Kidney glomerular epithelial cell (primary cell): ENCODE measurements around the gene MYOCD.

ENCODE experiments used
- DNase-seq: peaks from one replicate; lab custom pipeline; 2025; lab: John Stamatoyannopoulos, UW

MYOCD gene

GRCh38 chr17:12709063-12709462, 43.4 kb downstream of the MYOCD start:
- DNase-seq = no peak

GRCh38 chr17:12712415-12712814, 46.7 kb downstream of the MYOCD start:
- no peak for DNase-seq

- no peak for DNase-seq
Observed at GRCh38 chr17:12712941-12713340, 47.3 kb downstream of the MYOCD start.

- DNase-seq = no peak
Observed at GRCh38 chr17:12719948-12720347, 54.3 kb downstream of the MYOCD start.

GRCh38 chr17:12721581-12721980, 55.9 kb downstream of the MYOCD start:
- no peak for DNase-seq

GRCh38 chr17:12722282-12722681, 56.6 kb downstream of the MYOCD start:
- DNase-seq = no peak

DNA sequence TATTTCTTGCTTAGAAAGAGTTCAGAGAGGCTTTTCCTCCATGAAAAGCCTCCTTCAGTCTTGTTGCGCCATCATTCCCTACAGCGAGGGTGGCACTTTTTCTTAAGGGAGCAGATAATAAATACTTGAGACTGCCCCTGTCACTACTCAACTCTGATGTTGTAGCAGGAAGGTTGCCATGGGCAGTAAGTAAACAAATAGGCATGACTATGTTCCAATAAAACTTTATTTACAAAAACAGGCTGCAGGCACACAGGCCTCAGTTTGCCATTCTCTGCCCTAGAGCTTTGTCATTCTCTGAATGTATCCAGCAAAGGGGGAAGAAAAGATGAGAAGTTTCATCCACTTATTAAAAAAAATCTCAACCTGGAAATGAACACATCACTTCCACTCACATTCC, 60.4 kb downstream of the MYOCD start:
- no peak for DNase-seq

DNA sequence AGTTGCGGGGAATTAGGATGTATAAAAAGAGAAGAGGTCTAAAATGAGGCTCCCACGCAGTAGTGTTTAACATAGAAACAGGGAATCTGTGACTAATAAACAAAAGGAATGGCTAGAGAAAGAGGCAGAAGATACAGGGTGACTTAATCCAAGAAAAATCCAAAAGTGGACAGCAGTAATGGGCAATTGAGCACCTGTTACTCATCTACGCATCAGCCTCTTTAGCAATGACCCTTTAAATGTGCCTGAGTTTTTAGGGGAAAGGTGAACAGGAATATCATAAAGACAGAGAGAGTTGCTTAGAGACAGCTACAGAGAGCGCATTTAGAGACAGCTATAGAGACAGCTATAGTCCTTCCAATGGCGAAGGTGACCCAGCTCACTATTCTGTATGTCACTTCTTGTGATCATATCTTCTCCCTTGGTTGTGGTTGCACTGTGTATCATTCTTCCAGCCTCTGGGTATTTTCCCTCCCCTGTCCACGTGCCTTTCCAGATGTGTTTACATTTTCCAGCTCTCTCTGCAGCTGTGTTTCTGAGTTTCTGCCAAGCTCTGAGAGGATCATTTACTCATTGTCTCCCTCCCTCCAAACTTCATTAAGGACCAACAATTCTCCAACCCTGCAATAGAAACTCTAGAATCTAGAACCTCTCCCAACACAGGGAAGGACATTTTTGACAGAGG, 61.5 kb downstream of the MYOCD start:
- DNase-seq = peak; percentile 30

DNA sequence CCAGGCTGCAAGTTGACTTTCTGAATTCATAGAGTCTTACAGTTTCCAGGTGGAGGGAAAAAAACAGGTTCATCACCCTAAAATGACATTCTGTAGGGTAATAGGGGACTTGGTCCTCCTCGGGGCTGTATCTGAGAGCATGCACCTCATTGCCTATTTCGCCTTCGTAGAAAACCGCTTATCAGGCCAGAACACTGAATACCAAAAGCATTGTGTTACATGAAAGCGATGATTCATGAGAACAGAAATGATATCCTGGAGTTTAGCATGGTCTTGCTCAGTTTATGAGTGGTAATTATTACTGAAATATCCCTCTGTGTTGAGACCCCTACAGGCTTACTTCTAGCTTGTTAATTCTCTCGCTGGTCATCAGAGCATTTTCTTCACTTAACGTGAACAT, 62.2 kb downstream of the MYOCD start:
- DNase-seq = no peak

DNA sequence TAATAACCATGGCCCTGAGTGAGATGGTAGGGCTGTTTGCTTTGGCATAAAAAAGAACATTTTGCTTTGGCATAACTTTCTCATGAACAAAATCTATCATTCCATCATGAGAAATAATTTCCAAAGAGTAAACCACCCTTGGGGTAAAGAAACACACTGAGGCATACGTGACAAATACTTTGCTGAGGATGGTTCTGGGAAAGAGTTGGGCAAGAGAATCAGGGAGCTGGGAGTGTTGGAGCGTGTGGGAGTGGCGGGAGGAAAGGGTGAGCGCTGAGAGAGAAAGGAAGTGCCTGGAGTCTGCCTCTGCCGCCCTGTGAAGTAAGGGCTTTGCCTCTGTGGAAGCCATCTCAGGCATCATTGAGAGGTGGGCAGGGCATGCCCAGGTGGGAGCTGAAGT, 63.4 kb downstream of the MYOCD start:
- DNase-seq = no peak

- DNase-seq = no peak
Observed at GRCh38 chr17:12730421-12730820, 64.7 kb downstream of the MYOCD start.

DNA sequence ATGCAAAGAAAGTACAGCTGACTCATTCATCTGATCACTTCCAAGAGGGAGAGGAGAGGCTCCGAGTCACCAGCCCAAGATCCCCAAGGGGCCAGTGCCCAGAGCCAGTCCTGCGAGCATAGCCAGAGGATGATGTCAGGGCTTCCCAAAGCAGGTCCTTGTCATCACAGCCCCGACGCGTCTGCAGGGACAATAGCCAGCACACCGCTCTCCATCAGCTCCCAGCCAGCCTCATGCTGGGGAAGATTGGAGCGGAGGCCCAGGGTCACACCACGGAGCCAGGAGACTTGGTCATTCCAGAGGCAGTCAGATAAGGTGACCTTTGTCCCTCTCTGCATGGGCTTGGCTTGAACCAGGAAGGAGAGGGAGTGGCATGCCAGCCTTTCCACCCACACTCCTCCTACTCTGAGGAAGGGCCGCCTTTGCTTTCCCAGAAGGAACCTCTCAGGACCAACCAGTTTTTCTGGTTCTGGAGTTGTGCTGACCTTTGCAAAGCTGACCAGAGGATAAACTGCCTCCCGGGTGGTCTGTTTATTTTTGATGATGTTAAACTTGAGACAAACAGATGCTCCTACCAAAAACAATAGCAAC, 65.3 kb downstream of the MYOCD start:
- peak; percentile 19 for DNase-seq

DNA sequence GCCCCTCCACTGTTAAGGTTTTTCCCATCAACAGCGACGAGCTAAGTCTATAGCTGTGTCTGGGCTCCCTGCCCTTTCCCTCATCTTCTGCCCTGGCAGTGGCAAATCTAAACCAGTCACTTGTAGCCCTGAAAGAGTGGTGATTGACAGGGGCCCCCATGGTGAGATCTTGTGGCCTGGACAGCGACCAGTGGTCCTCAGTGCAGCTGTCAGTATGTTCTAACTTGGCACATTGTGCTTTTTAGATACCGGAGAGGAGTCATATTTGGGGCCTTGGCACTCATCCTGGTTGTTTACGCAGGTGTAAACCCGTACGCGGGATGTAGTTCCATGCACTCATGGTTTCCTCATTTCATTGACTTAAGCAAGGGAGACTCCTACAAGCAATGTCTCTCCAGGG, 66.1 kb downstream of the MYOCD start:
- no peak for DNase-seq

- no peak for DNase-seq
Observed at GRCh38 chr17:12732366-12732765, 66.7 kb downstream of the MYOCD start.

DNA sequence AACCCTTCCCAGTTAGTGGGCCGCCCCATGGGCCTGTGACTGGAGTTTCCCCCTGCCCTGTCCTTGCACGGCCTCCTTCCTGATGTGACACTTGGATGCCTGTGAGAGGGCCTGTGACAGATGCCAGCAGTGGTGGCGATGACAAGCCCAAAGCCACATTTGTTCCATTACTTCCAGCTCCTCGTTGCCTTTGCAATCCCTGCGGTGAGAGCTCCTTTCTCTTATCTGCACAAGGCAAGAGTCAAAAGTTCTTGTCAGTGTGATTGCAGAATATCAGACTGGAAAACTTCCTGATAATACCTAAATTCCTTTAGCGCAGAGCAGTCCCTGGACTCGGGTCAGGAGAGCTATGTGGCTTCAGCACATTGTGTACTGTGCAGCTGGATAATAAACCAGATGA, 69.2 kb downstream of the MYOCD start:
- DNase-seq = no peak

GRCh38 chr17:12735517-12735916, 69.8 kb downstream of the MYOCD start:
- no peak for DNase-seq

DNA sequence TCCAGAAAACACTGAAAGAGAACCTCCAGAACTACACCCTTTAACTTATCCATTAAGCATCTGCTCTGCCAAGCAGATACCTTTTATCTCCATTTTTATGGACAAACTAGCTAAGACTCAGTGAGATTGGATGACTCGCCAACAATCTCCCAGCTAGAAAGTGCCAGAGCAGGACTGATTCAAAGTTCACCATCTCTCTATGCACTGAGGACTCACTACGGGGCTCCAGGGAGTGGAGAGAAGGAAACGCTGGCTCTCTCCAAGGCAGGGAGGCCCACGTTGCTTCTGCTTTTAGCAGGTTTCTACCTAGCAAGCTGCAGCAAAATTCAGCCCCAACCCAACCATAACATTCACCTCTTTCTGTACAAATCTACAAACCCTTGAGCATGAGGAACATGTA, 70.8 kb downstream of the MYOCD start:
- no peak for DNase-seq

GRCh38 chr17:12737740-12738469, 72.2 kb downstream of the MYOCD start:
- DNase-seq = no peak

DNA sequence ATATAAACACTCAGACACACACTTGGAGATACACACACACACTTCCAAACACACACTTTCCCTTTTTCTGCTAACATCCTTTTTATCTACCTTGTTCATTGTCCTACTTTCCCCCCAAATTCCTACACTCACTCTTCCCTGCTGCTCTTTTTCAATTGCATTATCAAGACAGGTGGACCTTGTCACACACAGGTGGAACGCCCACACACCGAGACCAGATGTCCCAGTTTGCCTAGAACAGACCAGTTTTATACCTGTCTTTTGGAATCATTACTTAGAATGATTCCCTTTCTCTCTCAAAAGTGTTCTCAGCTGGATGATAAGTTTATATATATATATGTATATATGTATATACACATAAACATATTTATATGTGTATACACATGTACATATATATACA, 72.9 kb downstream of the MYOCD start:
- no peak for DNase-seq

- DNase-seq = no peak
Observed at GRCh38 chr17:12739500-12739899, 73.8 kb downstream of the MYOCD start.

- DNase-seq = no peak
Observed at GRCh38 chr17:12743046-12743445, 77.4 kb downstream of the MYOCD start.

- DNase-seq = no peak
Observed at GRCh38 chr17:12744298-12744697, 78.6 kb downstream of the MYOCD start.

DNA sequence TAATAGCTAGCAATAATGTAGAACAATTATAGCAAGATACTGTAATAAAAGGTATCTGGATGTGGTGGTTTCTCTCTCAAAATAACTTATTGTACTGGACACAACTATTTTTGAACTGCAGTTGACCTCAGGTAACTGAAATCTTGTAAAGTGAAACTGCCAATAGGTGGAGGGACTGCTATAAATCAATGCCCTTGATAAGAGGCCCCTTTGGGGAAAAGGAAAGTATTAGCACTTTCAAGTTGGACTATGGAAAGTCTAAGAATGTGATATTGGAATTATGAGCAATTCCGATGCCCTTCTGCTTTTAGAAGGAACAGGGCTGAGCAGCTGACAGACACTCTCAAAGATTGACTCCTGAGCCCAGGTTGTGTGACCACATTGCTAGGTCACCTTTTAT, 79.1 kb downstream of the MYOCD start:
- no peak for DNase-seq

DNA sequence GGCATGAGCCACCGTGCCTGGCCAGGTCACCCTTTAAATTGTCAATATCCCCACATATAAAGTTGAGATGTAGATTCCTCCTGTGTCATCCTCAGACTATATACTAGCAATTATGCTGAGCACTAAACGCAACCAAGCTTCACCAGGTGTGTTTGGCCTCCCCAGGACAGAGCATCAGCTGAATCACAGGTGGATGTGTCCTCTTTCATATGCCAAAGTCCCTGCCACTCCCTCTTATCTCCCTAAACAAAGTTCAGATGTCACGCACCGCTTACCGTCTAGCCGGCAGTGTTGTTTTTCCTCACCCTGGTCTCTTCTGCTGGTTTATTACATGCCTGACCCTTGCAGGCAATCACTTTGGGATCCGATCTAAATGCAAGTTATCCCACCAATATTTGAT, 79.8 kb downstream of the MYOCD start:
- DNase-seq = no peak
